A673 (cell line): ENCODE measurements around the gene ARL1. TPM values are rescaled to one million over a fixed set of nuclear protein-coding genes. Genes with fewer than 3 reads are reported as not detected.

ENCODE experiments used
- BruUV-seq: library from RNA; stranded (reverse); fragments of 400-500 nt; replicated peaks from 2 replicates; lab custom pipeline; 2021; lab: Mats Ljungman, UMichigan
- CTCF ChIA-PET: fragments of 300-600 bp; sonication (Branson Sonifier 250); formaldehyde crosslinking; loops from one replicate; lab custom pipeline; 2022; ENCODE audit warnings: antibody characterized with exemption; lab: Charles Lee
- POLR2A ChIA-PET: fragments of 300-600 bp; sonication (Branson Sonifier 250); formaldehyde crosslinking; loops from one replicate; lab custom pipeline; 2022; ENCODE audit warnings: antibody characterized with exemption; ENCODE audit not compliant: low non-redundant PET; lab: Charles Lee
- DNase-seq: peaks from one replicate; pipeline ENCODE4 v3.0.0-alpha.2; 2015; ENCODE audit warnings: low spot score
- H3K27ac ChIP-seq: fragments of 200-600 bp; sonication (generic); 2 replicates; pipeline ENCODE4 v1.5.1; 2016; ENCODE audit warnings: mixed run types, low read depth, mild to moderate bottlenecking, mixed read lengths, antibody characterized with exemption, low read length; ENCODE audit not compliant: poor library complexity, severe bottlenecking
- H3K27me3 ChIP-seq: fragments of 200-600 bp; sonication (generic); replicated peaks from 2 replicates; pipeline ENCODE4 v1.6.1; 2017; ENCODE audit warnings: mixed run types, low read depth, mild to moderate bottlenecking, mixed read lengths, antibody characterized with exemption, low read length; ENCODE audit not compliant: insufficient read depth, poor library complexity
- H3K36me3 ChIP-seq: fragments of 200-600 bp; sonication (generic); 2 replicates; pipeline ENCODE4 v1.6.1; 2016; ENCODE audit warnings: mixed run types, mild to moderate bottlenecking, mixed read lengths, antibody characterized with exemption, low read length; ENCODE audit not compliant: insufficient read depth, poor library complexity, severe bottlenecking
- H3K4me1 ChIP-seq: fragments of 200-600 bp; sonication (generic); 2 replicates; pipeline ENCODE4 v1.6.1; 2017; ENCODE audit warnings: mixed run types, mild to moderate bottlenecking, mixed read lengths, antibody characterized with exemption, low read length; ENCODE audit not compliant: insufficient read depth, poor library complexity, severe bottlenecking
- H3K4me3 ChIP-seq: fragments of 200-600 bp; sonication (generic); 2 replicates; pipeline ENCODE4 v1.5.1; 2016; ENCODE audit warnings: low read depth, mixed run types, mild to moderate bottlenecking, mixed read lengths, low read length; ENCODE audit not compliant: poor library complexity, severe bottlenecking
- H3K9me3 ChIP-seq: fragments of 200-600 bp; sonication (generic); 2 replicates; pipeline ENCODE4 v1.6.1; 2016; ENCODE audit warnings: mixed run types, low read depth, mild to moderate bottlenecking, mixed read lengths, antibody characterized with exemption, low read length; ENCODE audit not compliant: poor library complexity, severe bottlenecking
- EZH2 ChIP-seq: fragments of 200-600 bp; sonication (generic); IDR thresholded peaks from 2 replicates; pipeline ENCODE4 v1.6.1; 2017; ENCODE audit warnings: borderline replicate concordance, low read depth, mild to moderate bottlenecking, mixed read lengths, antibody characterized with exemption, low read length; ENCODE audit not compliant: poor library complexity, severe bottlenecking
- intact Hi-C: fragments of 100-400 bp; cut with micrococcal nuclease; formaldehyde crosslinking; loops from one replicate; pipeline ENCODE4 v1.10.0; 2022; ENCODE audit not compliant: unreplicated experiment
- total RNA-seq: library from RNA; stranded (reverse); gene quantifications from 2 replicates; pipeline ENCODE4 v1.2.3, GENCODE V29; 2021
- TF ChIP-seq, protein P1 (sequence below): fragments of 300-800, 200-600 bp; sonication (generic); conservative IDR thresholded peaks from 2 replicates; pipeline ENCODE4 v1.5.1; 2017; ENCODE audit warnings: low read depth, mild to moderate bottlenecking, antibody characterized with exemption, low read length, moderate library complexity, mixed read lengths

The ARL1 gene
- total RNA-seq, 1 experiment from 2014 or later, result 61.3 TPM

DNA sequence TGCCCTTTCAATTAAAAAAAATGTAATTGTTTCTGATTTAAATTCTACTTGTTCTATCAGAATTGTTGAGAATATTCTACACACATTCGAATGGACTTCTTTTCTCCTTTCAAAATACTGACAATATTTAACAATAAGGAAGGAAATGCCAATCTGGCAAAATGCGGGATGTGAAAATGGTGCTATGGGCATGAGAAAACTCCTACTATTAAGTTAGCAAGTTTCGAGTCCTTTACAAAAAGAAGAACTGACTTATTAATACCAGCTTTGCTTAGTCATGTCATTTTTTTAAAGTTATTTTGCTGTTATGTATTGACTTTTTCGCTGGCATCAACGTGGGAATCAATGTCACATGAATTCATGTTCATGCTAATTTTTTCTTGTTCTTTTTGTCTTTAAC is 31.7 kb upstream of the ARL1 start:
- Histone ChIP-seq H3K36me3 (no peaks in the 10 kb centered on the region), H3K27me3 (no peaks in the 10 kb centered on the region), H3K4me3 (no peak overlapping the region), H3K27ac (no peak overlapping the region), H3K4me1 (no peaks in the 10 kb centered on the region), H3K9me3 (no peaks in the 10 kb centered on the region)
- no TSS peak for BruUV-seq
- CTCF ChIA-PET, result no interaction called here
- intact Hi-C loops, result no loop called here
- TF ChIP-seq EZH2, result no peak
- TF ChIP-seq, protein P1, sequence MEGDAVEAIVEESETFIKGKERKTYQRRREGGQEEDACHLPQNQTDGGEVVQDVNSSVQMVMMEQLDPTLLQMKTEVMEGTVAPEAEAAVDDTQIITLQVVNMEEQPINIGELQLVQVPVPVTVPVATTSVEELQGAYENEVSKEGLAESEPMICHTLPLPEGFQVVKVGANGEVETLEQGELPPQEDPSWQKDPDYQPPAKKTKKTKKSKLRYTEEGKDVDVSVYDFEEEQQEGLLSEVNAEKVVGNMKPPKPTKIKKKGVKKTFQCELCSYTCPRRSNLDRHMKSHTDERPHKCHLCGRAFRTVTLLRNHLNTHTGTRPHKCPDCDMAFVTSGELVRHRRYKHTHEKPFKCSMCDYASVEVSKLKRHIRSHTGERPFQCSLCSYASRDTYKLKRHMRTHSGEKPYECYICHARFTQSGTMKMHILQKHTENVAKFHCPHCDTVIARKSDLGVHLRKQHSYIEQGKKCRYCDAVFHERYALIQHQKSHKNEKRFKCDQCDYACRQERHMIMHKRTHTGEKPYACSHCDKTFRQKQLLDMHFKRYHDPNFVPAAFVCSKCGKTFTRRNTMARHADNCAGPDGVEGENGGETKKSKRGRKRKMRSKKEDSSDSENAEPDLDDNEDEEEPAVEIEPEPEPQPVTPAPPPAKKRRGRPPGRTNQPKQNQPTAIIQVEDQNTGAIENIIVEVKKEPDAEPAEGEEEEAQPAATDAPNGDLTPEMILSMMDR, result no peak
- POLR2A ChIA-PET, result no interaction called here
- no peak for DNase-seq

DNA sequence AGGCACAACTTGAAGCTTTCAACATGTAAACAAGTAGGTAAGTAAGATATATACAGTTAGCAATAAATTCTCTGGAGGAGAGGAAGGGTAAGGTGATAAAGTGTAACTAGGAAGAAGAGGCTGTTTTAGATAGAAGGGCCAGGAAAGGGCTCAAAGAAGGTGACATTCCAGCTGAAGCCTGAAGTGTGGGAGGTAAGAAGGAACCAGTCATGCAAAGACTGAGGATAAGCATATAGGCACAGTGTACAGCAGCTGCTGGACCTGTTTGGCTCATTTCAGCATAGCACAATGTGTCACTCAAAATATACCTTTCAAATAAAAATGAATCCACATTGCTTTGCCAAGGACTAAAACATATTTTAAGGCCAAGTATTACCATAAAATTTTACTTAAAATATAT is 28.6 kb upstream of the ARL1 start:
- ChIA-PET POLR2A (no interaction called here), CTCF (interaction anchor here (0.7 kb wide), 2 partner anchors 847 to 1305 kb away, joined by 5 to 6 read pairs; no protein-coding TSS in a partner anchor)
- TF ChIP-seq EZH2, result no peak
- TF ChIP-seq, protein P1, result no peak
- H3K27me3 ChIP-seq, result no peaks in the 10 kb centered on the region
- H3K9me3 ChIP-seq, result no peaks in the 10 kb centered on the region
- no peak for DNase-seq
- no peaks in the 10 kb centered on the region for H3K4me1 ChIP-seq
- BruUV-seq, result no TSS peak
- no peak overlapping the region for H3K4me3 ChIP-seq
- no peak overlapping the region for H3K27ac ChIP-seq
- intact Hi-C loops, result no loop called here
- H3K36me3 ChIP-seq, result no peaks in the 10 kb centered on the region

DNA sequence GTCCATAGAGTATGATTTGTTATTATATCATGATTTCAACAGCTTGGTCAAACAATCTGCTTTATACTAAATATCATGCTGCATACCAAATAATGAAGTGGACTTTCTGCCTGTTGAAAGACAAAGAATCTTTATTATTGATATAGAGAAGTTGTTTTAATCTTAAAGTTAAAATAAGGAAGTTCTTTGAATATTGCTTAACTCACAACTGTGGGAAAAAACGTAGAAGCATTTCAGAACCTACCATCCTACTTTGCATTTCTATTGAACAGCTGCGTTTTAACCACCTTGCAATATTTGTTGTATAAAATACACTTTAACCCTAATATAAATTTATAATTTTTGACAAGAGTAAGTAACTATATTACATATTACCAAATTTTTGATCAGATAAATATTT is 22.9 kb upstream of the ARL1 start:
- Histone ChIP-seq H3K36me3 (no peaks in the 10 kb centered on the region), H3K27ac (no peak overlapping the region), H3K27me3 (no peaks in the 10 kb centered on the region), H3K9me3 (no peaks in the 10 kb centered on the region), H3K4me3 (no peak overlapping the region), H3K4me1 (no peaks in the 10 kb centered on the region)
- TF ChIP-seq EZH2, result no peak
- TF ChIP-seq, protein P1, result no peak
- ChIA-PET POLR2A (interaction anchor here (0.6 kb wide), 1 partner anchor 834 kb away, joined by 4 read pairs; no protein-coding TSS in a partner anchor), CTCF (interaction anchor here (0.5 kb wide), 1 partner anchor 41 kb away, joined by 9 read pairs; no protein-coding TSS in a partner anchor)
- no peak for DNase-seq
- BruUV-seq, result no TSS peak
- intact Hi-C loops, result no loop called here
